MG63 (cell line): Measurements from ENCODE around the gene LRMDA. TPM values are rescaled to one million over a fixed set of nuclear protein-coding genes. Genes with fewer than 3 reads are reported as not detected.

Experiments
- DNase-seq: peaks from one replicate; pipeline ENCODE4 v3.0.0-alpha.2; 2020
- H3K27me3 ChIP-seq: fragments of 250-450 bp; sonication (Bioruptor Pico); 2 replicates; pipeline ENCODE4 v1.5.1; 2020; ENCODE audit warnings: mild to moderate bottlenecking, moderate library complexity
- H3K36me3 ChIP-seq: fragments of 250-450 bp; sonication (Bioruptor Pico); 2 replicates; pipeline ENCODE4 v1.5.1; 2020; ENCODE audit warnings: mild to moderate bottlenecking, moderate library complexity
- H3K4me3 ChIP-seq: fragments of 250-450 bp; sonication (Bioruptor Pico); 2 replicates; pipeline ENCODE4 v1.5.1; 2020; ENCODE audit warnings: mild to moderate bottlenecking, moderate library complexity
- H3K9me3 ChIP-seq: fragments of 250-450 bp; sonication (Bioruptor Pico); 2 replicates; pipeline ENCODE4 v1.5.1; 2020; ENCODE audit warnings: mild to moderate bottlenecking, moderate library complexity
- total RNA-seq: library from RNA; depleted of rRNA; stranded (reverse); fragments of >200 nt; shearing (Covaris generic); gene quantifications from 2 replicates; pipeline ENCODE4 v1.2.3, GENCODE V29; 2014; ENCODE audit warnings: low replicate concordance

Gene LRMDA
- total RNA-seq, 1 experiment from 2014 or later = 1.3 TPM

- Histone ChIP-seq H3K4me3 (no peak overlapping the region), H3K36me3 (no peaks in the 10 kb centered on the region), H3K9me3 (no peaks in the 10 kb centered on the region), H3K27me3 (no peaks in the 10 kb centered on the region)
- DNase-seq = no peak
Measured at GRCh38 chr10:75677541-75677940, 246.1 kb downstream of the LRMDA start.

- Histone ChIP-seq H3K27me3 (no peaks in the 10 kb centered on the region), H3K36me3 (no peaks in the 10 kb centered on the region), H3K4me3 (no peak overlapping the region), H3K9me3 (no peaks in the 10 kb centered on the region)
- no peak for DNase-seq
Measured at GRCh38 chr10:75678527-75678926, 247.1 kb downstream of the LRMDA start.

- Histone ChIP-seq H3K27me3 (no peaks in the 10 kb centered on the region), H3K9me3 (no peaks in the 10 kb centered on the region), H3K4me3 (no peak overlapping the region), H3K36me3 (no peaks in the 10 kb centered on the region)
- DNase-seq = no peak
Measured at GRCh38 chr10:75679536-75679935, 248.1 kb downstream of the LRMDA start.

GRCh38 chr10:75681334-75681733 lies 249.9 kb downstream of the LRMDA start:
- DNase-seq = no peak
- no peaks in the 10 kb centered on the region for H3K36me3 ChIP-seq

GRCh38 chr10:75682649-75683557 lies 251.5 kb downstream of the LRMDA start:
- Histone ChIP-seq H3K4me3 (no peak overlapping the region), H3K36me3 (no peaks in the 10 kb centered on the region), H3K27me3 (no peaks in the 10 kb centered on the region), H3K9me3 (no peaks in the 10 kb centered on the region)
- no peak for DNase-seq

More at GRCh38 chr10:75681334-75681733, 249.9 kb downstream of the LRMDA start:
- Histone ChIP-seq H3K9me3 (no peaks in the 10 kb centered on the region), H3K4me3 (no peak overlapping the region), H3K27me3 (no peaks in the 10 kb centered on the region)

- DNase-seq = no peak
Measured at GRCh38 chr10:75685187-75685586, 253.8 kb downstream of the LRMDA start.

GRCh38 chr10:75688506-75689300 lies 257.3 kb downstream of the LRMDA start:
- no peak overlapping the region for H3K4me3 ChIP-seq

More at GRCh38 chr10:75685187-75685586, 253.8 kb downstream of the LRMDA start:
- no peaks in the 10 kb centered on the region for H3K27me3 ChIP-seq
- no peak overlapping the region for H3K4me3 ChIP-seq
- H3K36me3 ChIP-seq = no peaks in the 10 kb centered on the region
- no peaks in the 10 kb centered on the region for H3K9me3 ChIP-seq

GRCh38 chr10:75693489-75693888 lies 262.1 kb downstream of the LRMDA start:
- Histone ChIP-seq H3K9me3 (no peaks in the 10 kb centered on the region), H3K27me3 (no peaks in the 10 kb centered on the region), H3K36me3 (no peaks in the 10 kb centered on the region), H3K4me3 (no peak overlapping the region)
- DNase-seq = no peak

More at GRCh38 chr10:75688506-75689300, 257.3 kb downstream of the LRMDA start:
- Histone ChIP-seq H3K27me3 (no peaks in the 10 kb centered on the region), H3K9me3 (no peaks in the 10 kb centered on the region), H3K36me3 (no peaks in the 10 kb centered on the region)
- no peak for DNase-seq

GRCh38 chr10:75694269-75694668 lies 262.8 kb downstream of the LRMDA start:
- Histone ChIP-seq H3K9me3 (no peaks in the 10 kb centered on the region), H3K4me3 (no peak overlapping the region), H3K27me3 (no peaks in the 10 kb centered on the region), H3K36me3 (no peaks in the 10 kb centered on the region)
- no peak for DNase-seq

- Histone ChIP-seq H3K27me3 (no peaks in the 10 kb centered on the region), H3K4me3 (no peak overlapping the region), H3K36me3 (no peaks in the 10 kb centered on the region), H3K9me3 (no peaks in the 10 kb centered on the region)
- DNase-seq = no peak
Measured at GRCh38 chr10:75694790-75695189, 263.4 kb downstream of the LRMDA start.

GRCh38 chr10:75695994-75696393 lies 264.6 kb downstream of the LRMDA start:
- no peak for DNase-seq
- no peaks in the 10 kb centered on the region for H3K27me3 ChIP-seq

GRCh38 chr10:75696536-75696935 lies 265.1 kb downstream of the LRMDA start:
- H3K9me3 ChIP-seq = no peaks in the 10 kb centered on the region
- H3K36me3 ChIP-seq = no peaks in the 10 kb centered on the region
- no peaks in the 10 kb centered on the region for H3K27me3 ChIP-seq
- no peak overlapping the region for H3K4me3 ChIP-seq
- DNase-seq = no peak

More at GRCh38 chr10:75695994-75696393, 264.6 kb downstream of the LRMDA start:
- H3K4me3 ChIP-seq = no peak overlapping the region
- no peaks in the 10 kb centered on the region for H3K9me3 ChIP-seq
- no peaks in the 10 kb centered on the region for H3K36me3 ChIP-seq

- Histone ChIP-seq H3K27me3 (no peaks in the 10 kb centered on the region), H3K4me3 (no peak overlapping the region), H3K36me3 (no peaks in the 10 kb centered on the region), H3K9me3 (no peaks in the 10 kb centered on the region)
- DNase-seq = no peak
Measured at GRCh38 chr10:75703191-75703854, 271.9 kb downstream of the LRMDA start.

GRCh38 chr10:75705426-75705825 lies 274.0 kb downstream of the LRMDA start:
- Histone ChIP-seq H3K36me3 (no peaks in the 10 kb centered on the region), H3K4me3 (no peak overlapping the region), H3K9me3 (no peaks in the 10 kb centered on the region), H3K27me3 (no peaks in the 10 kb centered on the region)
- DNase-seq = no peak

GRCh38 chr10:75707080-75707840 lies 275.8 kb downstream of the LRMDA start:
- H3K9me3 ChIP-seq = no peaks in the 10 kb centered on the region

GRCh38 chr10:75708060-75708459 lies 276.6 kb downstream of the LRMDA start:
- Histone ChIP-seq H3K27me3 (no peaks in the 10 kb centered on the region), H3K36me3 (no peaks in the 10 kb centered on the region), H3K4me3 (no peak overlapping the region), H3K9me3 (no peaks in the 10 kb centered on the region)
- DNase-seq = no peak

More at GRCh38 chr10:75707080-75707840, 275.8 kb downstream of the LRMDA start:
- DNase-seq = no peak
- no peak overlapping the region for H3K4me3 ChIP-seq
- no peaks in the 10 kb centered on the region for H3K27me3 ChIP-seq
- no peaks in the 10 kb centered on the region for H3K36me3 ChIP-seq
